Transverse colon (tissue), 3 donors: ENCODE data around the gene ERGIC1.

Experiments
- EP300 ChIP-seq: sonication (generic); formaldehyde crosslinking; IDR thresholded peaks from one replicate; pipeline ENCODE4 v1.6.1; 2017; ENCODE audit warnings: antibody characterized with exemption, low read depth
- POLR2A ChIP-seq: fragments of 450-650 bp; IDR thresholded peaks from one replicate; pipeline ENCODE4 v1.6.1; 2016; ENCODE audit warnings: antibody characterized with exemption, mild to moderate bottlenecking, moderate library complexity
- TF ChIP-seq, protein P1 (sequence below), 5 experiments: fragments of 200-600 bp in 3 of 5; fragments of 450-650 bp in 2 of 5; sonication (generic) in 3 of 5; IDR thresholded peaks; 1 replicate in 2 of 5; 2 replicates in 3 of 5; pipeline ENCODE4 v1.5.1; 2016 to 2017; ENCODE audit warnings: antibody characterized with exemption in 5 of 5, inconsistent platforms in 3 of 5, mild to moderate bottlenecking in 2 of 5, moderate library complexity in 1 of 5

GRCh38 chr5:172833686-172834414 lies at the start of gene ERGIC1:
- TF ChIP-seq, protein P1, sequence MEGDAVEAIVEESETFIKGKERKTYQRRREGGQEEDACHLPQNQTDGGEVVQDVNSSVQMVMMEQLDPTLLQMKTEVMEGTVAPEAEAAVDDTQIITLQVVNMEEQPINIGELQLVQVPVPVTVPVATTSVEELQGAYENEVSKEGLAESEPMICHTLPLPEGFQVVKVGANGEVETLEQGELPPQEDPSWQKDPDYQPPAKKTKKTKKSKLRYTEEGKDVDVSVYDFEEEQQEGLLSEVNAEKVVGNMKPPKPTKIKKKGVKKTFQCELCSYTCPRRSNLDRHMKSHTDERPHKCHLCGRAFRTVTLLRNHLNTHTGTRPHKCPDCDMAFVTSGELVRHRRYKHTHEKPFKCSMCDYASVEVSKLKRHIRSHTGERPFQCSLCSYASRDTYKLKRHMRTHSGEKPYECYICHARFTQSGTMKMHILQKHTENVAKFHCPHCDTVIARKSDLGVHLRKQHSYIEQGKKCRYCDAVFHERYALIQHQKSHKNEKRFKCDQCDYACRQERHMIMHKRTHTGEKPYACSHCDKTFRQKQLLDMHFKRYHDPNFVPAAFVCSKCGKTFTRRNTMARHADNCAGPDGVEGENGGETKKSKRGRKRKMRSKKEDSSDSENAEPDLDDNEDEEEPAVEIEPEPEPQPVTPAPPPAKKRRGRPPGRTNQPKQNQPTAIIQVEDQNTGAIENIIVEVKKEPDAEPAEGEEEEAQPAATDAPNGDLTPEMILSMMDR (IDR thresholded peaks at IDR 0.05), result no peak
- TF ChIP-seq POLR2A (peak; percentile 69), EP300 (no peak)
